T-helper 1 cell treated with Interleukin-12 subunit alpha and Interleukin-12 subunit beta and Interleukin-4 antibody, amounts not matched to agents 30 μg/mL and 1 μg/mL, for 36 hours (primary cell): ENCODE data around the gene ELFN1.

Experiments used
- H3K27ac Mint-ChIP-seq: one replicate; pipeline ENCODE4 v1.8.0; 2021; ENCODE audit warnings: mild to moderate bottlenecking, mixed read lengths
- H3K27me3 Mint-ChIP-seq: one replicate; pipeline ENCODE4 v1.8.0; 2021; ENCODE audit warnings: low read depth, mixed read lengths
- H3K36me3 Mint-ChIP-seq: one replicate; pipeline ENCODE4 v1.8.0; 2021; ENCODE audit warnings: low read depth, mixed read lengths
- H3K4me1 Mint-ChIP-seq: one replicate; pipeline ENCODE4 v1.8.0; 2021; ENCODE audit warnings: low read depth, mixed read lengths
- H3K4me3 Mint-ChIP-seq: one replicate; pipeline ENCODE4 v1.8.0; 2021; ENCODE audit warnings: mild to moderate bottlenecking, moderate library complexity, mixed read lengths
- H3K9me3 Mint-ChIP-seq: one replicate; pipeline ENCODE4 v1.8.0; 2021; ENCODE audit warnings: mixed read lengths

Gene ELFN1

GRCh38 chr7:1744296-1745017 lies 74.4 kb downstream of the ELFN1 start:
- H3K36me3 Mint-ChIP-seq = no peaks in the 10 kb centered on the region
- no peaks in the 10 kb centered on the region for H3K27me3 Mint-ChIP-seq
- no peaks in the 10 kb centered on the region for H3K9me3 Mint-ChIP-seq
- H3K4me1 Mint-ChIP-seq = no peaks in the 10 kb centered on the region
- H3K27ac Mint-ChIP-seq = no peak overlapping the region
- no peak overlapping the region for H3K4me3 Mint-ChIP-seq

- Mint-ChIP-seq H3K27ac (no peak overlapping the region), H3K27me3 (no peaks in the 10 kb centered on the region), H3K4me3 (no peak overlapping the region), H3K4me1 (no peaks in the 10 kb centered on the region), H3K9me3 (no peaks in the 10 kb centered on the region), H3K36me3 (no peaks in the 10 kb centered on the region)
Observed at GRCh38 chr7:1745018-1745532, 75.0 kb downstream of the ELFN1 start.

GRCh38 chr7:1745576-1746490 lies 75.8 kb downstream of the ELFN1 start:
- H3K27ac Mint-ChIP-seq = no peak overlapping the region
- no peaks in the 10 kb centered on the region for H3K4me1 Mint-ChIP-seq
- no peaks in the 10 kb centered on the region for H3K36me3 Mint-ChIP-seq
- no peaks in the 10 kb centered on the region for H3K27me3 Mint-ChIP-seq
- H3K9me3 Mint-ChIP-seq = no peaks in the 10 kb centered on the region
- H3K4me3 Mint-ChIP-seq = no peak overlapping the region

GRCh38 chr7:1746491-1746975 lies 76.5 kb downstream of the ELFN1 start:
- Mint-ChIP-seq H3K4me3 (no peak overlapping the region), H3K27ac (no peak overlapping the region), H3K4me1 (no peaks in the 10 kb centered on the region), H3K27me3 (no peaks in the 10 kb centered on the region), H3K36me3 (no peaks in the 10 kb centered on the region), H3K9me3 (no peaks in the 10 kb centered on the region)

- no peaks in the 10 kb centered on the region for H3K9me3 Mint-ChIP-seq
- no peaks in the 10 kb centered on the region for H3K27me3 Mint-ChIP-seq
- no peak overlapping the region for H3K4me3 Mint-ChIP-seq
- H3K36me3 Mint-ChIP-seq = no peaks in the 10 kb centered on the region
- H3K4me1 Mint-ChIP-seq = no peaks in the 10 kb centered on the region
- H3K27ac Mint-ChIP-seq = no peak overlapping the region
Observed at GRCh38 chr7:1747004-1747801, 77.1 kb downstream of the ELFN1 start.

- Mint-ChIP-seq H3K36me3 (no peaks in the 10 kb centered on the region), H3K4me1 (peaks cover under 1% of the 10 kb centered on the region), H3K9me3 (no peaks in the 10 kb centered on the region), H3K27me3 (no peaks in the 10 kb centered on the region), H3K27ac (no peak overlapping the region), H3K4me3 (no peak overlapping the region)
Observed at GRCh38 chr7:1748076-1748838, 78.2 kb downstream of the ELFN1 start.

GRCh38 chr7:1748839-1749173 lies 78.7 kb downstream of the ELFN1 start:
- Mint-ChIP-seq H3K27ac (no peak overlapping the region), H3K27me3 (no peaks in the 10 kb centered on the region), H3K4me3 (no peak overlapping the region), H3K36me3 (no peaks in the 10 kb centered on the region), H3K4me1 (peaks cover 2% of the 10 kb centered on the region), H3K9me3 (no peaks in the 10 kb centered on the region)

- Mint-ChIP-seq H3K27me3 (no peaks in the 10 kb centered on the region), H3K9me3 (no peaks in the 10 kb centered on the region), H3K4me3 (no peak overlapping the region), H3K36me3 (no peaks in the 10 kb centered on the region), H3K4me1 (peaks cover 2% of the 10 kb centered on the region), H3K27ac (no peak overlapping the region)
Observed at GRCh38 chr7:1749351-1749863, 79.3 kb downstream of the ELFN1 start.

- Mint-ChIP-seq H3K27ac (no peak overlapping the region), H3K9me3 (no peaks in the 10 kb centered on the region), H3K36me3 (no peaks in the 10 kb centered on the region), H3K4me1 (peaks cover 2% of the 10 kb centered on the region), H3K4me3 (no peak overlapping the region), H3K27me3 (no peaks in the 10 kb centered on the region)
Observed at GRCh38 chr7:1749864-1750466, 79.9 kb downstream of the ELFN1 start.

- Mint-ChIP-seq H3K27me3 (no peaks in the 10 kb centered on the region), H3K27ac (no peak overlapping the region), H3K4me3 (no peak overlapping the region), H3K36me3 (no peaks in the 10 kb centered on the region), H3K4me1 (peaks cover 2% of the 10 kb centered on the region), H3K9me3 (no peaks in the 10 kb centered on the region)
Observed at GRCh38 chr7:1750541-1751021, 80.5 kb downstream of the ELFN1 start.

GRCh38 chr7:1752111-1752510 lies 82.0 kb downstream of the ELFN1 start:
- Mint-ChIP-seq H3K4me1 (peaks cover 2% of the 10 kb centered on the region), H3K27me3 (no peaks in the 10 kb centered on the region), H3K36me3 (no peaks in the 10 kb centered on the region), H3K9me3 (no peaks in the 10 kb centered on the region), H3K4me3 (no peak overlapping the region), H3K27ac (no peak overlapping the region)

GRCh38 chr7:1752771-1753563 lies 82.9 kb downstream of the ELFN1 start:
- H3K27me3 Mint-ChIP-seq = no peaks in the 10 kb centered on the region
- peaks cover 2% of the 10 kb centered on the region for H3K4me1 Mint-ChIP-seq
- no peaks in the 10 kb centered on the region for H3K9me3 Mint-ChIP-seq
- no peak overlapping the region for H3K27ac Mint-ChIP-seq
- H3K36me3 Mint-ChIP-seq = no peaks in the 10 kb centered on the region
- H3K4me3 Mint-ChIP-seq = no peak overlapping the region

- H3K27me3 Mint-ChIP-seq = no peaks in the 10 kb centered on the region
- H3K4me1 Mint-ChIP-seq = peaks cover 2% of the 10 kb centered on the region
- no peak overlapping the region for H3K27ac Mint-ChIP-seq
- no peaks in the 10 kb centered on the region for H3K9me3 Mint-ChIP-seq
- H3K4me3 Mint-ChIP-seq = no peak overlapping the region
- H3K36me3 Mint-ChIP-seq = no peaks in the 10 kb centered on the region
Observed at GRCh38 chr7:1753564-1753867, 83.4 kb downstream of the ELFN1 start.
